ENCODE results near the gene SLC49A3.
A peak's percentile ranks its signal among the peaks of the same experiment; 100 is the strongest.
"Not testable (repeated sequence)": the region's sequence is repeated elsewhere in the genome, so short reads cannot be mapped to it uniquely, and the experiment has no call there.

The SLC49A3 gene

DNA sequence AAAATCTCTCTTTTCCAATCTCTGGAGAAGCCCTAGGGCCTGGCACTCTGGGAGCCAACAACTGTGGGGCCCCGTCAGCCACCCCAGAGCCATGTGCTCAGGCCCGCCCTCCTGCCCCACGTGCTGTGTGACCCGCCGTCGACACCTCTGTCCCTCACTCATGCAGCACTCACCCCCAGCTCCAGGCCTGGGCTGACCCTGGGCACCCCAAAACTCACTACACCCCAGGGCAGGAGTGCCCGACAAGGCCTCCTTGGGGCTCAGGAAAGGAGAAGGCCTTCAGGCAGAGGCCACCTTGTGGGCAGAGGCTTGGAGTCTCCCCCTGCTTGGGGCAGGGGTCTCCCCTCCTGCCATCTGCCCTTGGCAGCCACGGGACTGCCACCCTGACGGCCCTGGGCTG is 8.9 kb downstream of the SLC49A3 start:
- DNase-seq, result no peak

DNA sequence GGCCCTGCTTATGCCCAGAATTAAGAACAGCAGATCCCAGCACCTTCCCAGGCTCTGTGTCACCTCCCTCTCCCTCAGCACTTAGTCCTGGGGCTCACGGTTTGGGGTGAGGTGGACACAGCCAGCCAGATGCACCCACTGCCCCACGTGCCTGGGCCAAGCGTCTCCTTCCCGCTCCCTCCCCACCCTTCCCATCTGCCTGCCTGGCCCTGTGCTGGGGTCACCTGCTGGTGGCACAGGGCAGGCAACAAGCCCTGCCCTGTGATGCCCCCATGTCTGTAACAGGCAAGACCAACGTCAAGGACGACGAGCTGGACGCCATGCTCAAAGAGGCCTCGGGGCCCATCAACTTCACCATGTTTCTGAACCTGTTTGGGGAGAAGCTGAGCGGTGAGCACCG is 9.3 kb downstream of the SLC49A3 start:
- DNase-seq, result no peak

DNA sequence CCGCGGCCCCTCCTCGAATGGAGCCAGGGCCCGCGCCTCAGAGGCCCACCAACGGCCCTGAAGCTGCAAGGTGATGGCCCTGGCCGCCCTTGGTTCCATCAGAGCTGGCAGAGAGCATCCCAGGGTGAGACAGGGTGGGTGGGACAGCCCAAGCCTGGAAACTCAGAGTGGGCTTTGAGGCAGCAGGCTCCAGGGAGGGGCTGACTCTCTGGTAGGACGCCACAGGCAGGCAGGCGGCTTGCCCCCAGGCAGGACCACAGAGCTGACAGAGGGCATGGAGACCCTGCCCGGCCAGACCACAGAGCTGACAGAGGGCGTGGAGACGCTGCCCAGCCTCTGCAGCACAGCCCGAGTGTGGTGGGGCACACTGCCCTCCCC is 9.9 kb downstream of the SLC49A3 start:
- no peak for DNase-seq

DNA sequence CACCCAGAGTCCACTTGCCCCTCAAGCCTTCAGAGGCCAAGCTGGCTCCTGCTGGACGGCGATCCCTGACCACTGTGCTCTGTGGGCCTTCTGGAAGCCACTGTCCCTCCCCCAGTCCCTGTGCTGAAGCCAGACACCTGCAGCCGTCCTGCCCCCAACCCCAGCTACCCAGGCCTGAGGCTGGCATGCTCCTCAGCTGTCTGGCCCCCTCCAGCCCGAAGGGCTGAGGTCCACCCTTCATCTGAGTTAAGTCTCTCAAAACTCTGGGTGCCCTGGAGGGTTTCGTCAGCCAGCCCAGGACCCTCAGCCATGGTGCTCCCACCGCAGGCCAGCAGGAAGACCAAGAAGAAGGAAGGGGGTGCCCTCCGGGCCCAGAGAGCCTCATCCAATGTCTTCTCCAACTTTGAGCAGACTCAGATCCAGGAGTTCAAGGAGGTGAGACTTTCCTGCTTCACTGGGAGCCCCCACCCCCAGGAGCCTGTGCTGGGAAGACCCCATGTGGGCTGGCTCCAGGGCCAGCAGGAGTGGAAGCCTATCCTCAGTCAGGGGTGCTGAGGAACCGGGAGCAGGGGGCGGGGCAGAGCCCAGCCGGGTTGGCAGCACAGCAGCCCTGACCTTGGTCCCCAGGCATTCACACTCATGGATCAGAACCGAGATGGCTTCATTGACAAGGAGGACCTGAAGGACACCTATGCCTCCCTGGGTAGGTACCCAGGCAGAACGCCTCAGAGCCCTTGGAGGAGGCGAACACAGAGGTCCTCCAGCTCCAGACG is 10.4 kb downstream of the SLC49A3 start:
- DNase-seq, result no peak

DNA sequence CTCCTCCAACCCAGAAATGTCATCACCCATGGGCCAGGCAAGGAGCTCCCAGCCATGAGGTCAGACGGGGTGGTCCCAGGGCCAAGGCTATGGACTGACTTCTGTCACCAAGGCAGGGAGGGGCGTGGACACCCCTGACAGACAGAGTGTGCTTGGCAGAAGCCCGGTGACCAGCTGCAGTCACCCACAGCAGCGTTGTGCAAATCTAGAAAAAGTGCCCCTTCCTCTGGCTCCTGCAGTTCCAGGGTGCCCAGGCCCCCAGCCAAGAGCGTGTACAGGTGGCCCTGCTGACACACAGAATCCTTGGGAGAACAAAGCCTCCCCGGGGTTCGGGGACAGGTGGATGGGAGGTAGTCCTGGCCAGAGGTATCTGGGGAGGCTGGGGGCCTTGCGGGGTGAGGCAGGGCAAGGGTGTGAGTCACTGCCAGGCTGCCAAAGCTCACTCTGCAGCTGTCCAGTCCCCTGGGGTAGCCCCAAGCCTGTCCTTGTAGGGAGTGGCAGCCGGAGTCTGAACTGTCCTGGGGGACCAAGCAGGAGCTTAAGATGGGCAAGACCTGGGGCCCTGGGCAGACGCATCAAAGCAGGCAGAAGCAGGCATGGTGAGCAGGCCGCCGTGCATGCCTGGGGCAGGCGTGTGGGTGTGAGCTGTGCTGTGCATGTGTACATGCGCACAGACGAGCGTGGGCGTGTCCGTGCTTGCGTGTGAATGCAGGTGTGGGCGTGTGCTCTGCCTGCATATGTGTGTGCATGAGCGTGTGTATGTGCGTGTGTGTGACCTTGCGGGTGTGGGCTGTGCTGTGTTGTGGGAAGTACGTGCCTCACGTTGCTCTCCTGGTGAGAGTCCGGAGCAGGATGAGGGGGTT is 11.3 kb downstream of the SLC49A3 start:
- peak; percentile 63 for DNase-seq

DNA sequence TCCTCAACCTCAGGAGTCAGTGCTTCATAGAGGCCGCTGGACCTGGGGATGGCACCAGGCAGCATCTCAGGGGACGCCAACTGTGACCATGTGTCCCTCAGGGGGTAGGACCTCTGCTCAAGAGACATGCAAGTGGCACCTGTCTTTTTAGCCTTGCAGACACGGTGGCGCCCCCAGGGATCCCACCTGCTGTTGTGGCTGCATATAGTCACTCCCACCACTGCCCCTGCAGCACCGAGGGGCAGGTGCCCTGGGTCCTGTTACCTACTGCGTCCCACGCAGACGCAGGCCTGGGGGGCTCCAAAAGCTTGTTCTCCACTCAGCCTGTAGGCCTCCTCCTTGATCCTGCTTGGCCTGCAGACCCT is 12.1 kb downstream of the SLC49A3 start:
- DNase-seq, result no peak

DNA sequence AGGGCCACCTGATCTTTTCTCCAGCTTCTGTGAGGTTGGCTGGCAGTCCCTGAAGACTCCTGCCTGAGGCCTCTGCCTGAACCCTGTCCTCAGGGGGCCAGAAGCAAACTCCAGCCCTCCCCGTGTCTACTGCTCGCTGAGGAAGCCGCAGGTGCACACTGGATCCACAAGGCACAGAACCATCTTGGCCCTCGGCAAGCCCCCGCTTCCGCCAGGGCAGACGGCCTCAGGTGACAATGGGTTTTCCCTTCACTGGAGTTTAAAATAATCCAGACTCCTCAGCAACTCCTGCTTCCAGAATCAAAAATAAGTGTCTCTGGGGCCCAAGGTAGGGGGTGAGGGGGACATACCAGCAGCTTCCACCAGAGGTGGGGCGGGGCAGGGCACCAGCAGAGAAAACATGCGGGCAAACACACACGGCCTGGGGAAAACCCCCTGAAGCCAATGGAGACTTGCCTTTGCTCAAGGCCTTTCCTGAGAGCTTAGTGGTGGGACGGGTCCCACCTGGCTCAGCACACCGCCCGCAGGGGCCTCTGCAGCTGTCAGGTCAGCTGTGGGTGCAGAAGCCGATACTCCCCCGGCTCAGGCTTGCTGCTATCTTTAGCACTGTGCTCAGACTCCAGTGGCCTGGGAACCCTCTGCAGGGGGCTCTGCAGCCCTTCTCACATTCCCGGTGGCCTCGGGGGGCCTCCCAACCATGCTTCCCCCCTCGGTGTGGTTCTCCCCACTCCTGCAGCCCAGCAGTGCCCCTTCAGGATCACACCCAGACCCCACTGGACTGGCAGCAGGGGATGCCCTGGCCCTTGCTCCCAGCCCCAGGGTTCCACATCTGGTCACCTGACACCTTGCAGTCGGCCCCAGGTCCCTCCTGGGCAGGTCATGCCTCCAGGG is 12.7 kb downstream of the SLC49A3 start:
- no peak for DNase-seq

DNA sequence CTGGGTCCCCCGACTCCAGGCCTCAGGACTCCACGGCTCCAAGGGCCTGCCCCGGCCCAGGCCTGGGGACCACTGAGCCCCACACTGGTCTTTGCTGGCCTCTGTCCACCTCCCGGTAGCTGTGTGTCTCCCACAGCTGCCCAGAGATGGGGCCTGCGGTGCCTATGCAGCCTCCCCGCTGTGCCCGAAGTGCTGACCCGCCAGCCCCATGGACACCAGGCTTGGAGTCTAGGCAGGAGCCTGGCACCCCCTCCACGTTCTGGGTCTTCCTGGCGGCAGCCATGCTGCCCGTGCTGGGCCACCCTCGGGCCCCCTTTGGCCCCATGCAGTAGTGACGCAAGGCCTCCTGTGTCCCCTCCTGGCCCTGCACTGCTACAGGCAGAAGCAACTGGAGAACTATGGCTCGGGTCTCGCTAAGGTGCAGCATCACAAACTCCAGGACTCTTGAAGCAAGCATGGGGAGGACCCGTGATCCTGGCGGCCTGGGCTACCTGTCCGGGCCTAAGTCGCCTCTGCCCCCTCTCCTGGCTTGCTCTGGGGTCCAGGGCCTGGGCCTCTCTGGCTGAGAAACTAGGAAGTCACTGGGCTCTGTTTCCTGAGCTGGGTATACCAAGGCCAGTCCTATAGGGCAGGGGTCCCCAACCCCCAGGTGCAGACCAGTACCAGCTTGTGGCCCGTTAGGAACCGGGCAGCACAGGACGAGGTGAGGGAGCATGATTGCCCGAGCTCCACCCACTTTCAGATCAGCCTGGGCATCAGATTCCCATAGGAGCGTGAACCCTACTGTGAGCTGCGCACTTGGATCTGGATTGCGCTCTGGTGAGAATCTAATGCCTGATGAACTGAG is 13.7 kb downstream of the SLC49A3 start:
- DNase-seq, result no peak

DNA sequence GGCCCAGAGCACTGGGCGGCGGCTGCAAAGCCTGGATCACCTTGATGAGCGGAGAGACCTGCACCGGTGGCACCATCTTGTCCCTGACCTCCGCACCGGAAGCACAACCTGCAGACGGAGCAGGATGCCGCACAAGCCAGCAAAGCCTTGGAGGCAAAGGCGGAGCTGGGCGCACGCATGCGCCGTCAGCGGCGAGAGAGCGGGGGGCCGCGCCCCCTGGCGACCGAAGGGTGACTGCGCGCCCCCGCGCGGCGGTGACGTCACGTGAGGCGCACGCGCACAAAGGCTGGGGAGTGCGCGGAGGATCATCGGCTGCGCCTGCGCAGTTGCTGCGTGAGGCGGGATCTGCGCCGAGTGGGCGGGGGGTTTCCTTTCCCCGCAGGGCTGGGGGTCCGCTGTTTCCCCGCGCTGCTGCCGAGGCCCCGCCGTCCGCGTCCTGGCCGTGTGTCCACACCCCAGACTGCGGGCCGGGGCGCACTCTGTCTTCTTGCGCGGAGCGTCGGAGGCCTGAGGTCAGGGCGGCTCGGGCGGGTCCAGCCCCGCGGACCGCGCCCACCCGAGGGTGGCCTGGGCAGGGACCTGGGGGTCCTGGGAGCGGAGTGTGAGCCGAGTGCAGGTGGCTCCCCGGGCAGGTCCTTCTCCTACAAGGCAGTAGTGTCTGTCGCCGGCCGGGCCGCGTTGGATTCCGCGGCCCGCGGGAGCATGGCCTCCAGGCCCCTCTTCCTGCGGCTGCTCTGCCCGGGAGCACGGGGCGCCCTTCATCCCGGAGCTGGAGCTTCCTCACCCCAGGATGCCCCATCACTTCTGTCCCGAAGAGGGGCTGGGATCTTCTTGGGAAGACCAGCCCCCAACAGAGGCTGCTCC is 14.5 kb downstream of the SLC49A3 start, which contains the start of the genes ATP5ME and MYL5:
ATP5ME (minus strand) TSS at position 105 of the 864 bp plus-strand sequence; CDS start at position 76, 29 bp downstream.
MYL5 (plus strand) TSS at position 371 of the 864 bp plus-strand sequence. CDS start 3,485 bp downstream, outside the sequence.
- peak; percentile 92 for DNase-seq

DNA sequence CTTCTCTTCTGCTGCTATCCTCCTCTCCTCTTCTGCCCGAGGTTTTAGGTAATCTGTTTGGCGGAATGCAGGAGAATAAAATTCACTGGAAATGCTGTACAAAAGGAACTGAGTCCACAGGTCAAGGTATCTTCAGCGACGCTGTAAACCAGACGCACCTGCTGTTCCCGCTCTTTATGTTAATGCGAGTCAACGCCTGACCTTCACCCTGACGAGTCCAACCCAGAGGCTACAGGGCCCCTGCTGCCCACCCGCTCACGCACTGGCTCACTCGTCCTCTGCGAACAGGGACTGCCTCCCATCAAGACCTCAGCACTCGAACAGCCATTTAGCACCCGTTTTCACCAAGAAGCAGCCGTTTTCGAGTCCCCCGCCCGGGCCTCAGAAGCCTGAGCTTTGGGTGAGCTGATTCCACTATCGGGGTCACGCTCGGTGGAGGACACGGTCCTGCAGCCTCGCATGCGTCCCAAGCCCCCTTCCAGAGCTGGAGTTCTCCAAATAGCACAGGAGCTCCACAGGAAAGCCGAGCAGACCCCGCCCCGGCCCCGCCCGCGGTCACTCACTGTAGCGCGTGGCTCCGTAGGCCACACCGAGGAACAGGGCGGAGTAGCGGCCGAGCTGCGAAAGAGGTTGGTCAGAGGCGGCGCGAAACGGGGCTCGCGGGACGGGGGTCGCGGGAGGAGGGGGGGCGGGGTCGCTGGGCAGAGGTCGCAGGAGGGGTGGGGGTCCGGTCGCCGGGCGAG is 15.4 kb downstream of the SLC49A3 start:
- DNase-seq, result peak; percentile 23

DNA sequence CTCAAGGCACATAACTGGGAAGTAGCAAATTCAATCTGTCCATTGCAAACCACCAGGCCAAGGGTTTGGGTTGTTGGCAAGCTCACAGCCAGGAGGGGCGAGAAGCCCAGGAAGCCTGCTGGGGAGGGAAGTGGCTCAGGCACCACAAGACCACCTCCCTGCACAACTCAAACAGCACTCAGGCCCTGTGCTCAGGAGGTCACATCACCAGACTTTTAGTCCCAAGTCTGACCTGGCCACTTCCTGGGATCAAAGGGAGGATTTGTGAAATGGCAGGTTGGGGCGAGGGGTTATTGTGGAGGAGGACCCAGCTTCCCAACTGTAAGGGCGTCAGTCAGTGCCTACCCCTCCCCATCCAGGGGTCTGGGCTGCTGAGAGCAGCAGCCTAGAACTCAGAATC is 17.2 kb downstream of the SLC49A3 start:
- no peak for DNase-seq

DNA sequence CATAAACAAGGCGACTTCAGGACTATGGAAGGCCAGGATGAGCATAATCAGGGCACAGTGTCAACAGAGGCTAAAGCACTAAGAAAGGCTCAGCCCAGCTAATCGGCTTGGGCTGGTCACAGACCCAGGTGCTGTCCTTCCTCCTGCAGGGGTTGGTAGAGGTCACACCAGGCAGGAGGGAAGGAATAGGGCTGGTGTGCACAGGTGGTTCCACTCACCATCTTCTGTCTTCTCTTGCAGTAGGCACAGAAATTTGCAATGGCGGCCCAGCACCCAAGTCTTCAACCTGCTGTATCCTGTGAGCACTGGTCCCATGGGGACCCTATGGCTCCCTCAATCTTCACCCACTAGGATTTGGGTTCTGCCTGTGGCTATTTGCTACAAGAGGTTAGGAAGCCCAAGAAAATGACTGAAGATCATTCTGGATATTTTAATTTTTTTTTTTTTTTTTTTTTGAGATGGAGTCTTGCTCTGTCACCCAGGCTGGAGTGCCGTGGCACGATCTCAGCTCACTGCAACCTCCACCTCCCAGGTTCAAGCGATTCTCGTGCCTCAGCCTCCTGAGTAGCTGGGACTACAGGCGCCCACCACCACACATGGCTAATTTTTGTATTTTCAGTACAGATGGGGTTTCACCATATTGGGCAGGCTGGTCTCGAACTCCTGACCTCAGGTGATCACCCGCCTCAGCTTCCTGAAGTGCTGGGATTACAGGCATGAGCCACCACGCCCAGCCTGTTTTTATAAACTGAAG is 19.0 kb downstream of the SLC49A3 start:
- DNase-seq, result not testable (repeated sequence)

DNA sequence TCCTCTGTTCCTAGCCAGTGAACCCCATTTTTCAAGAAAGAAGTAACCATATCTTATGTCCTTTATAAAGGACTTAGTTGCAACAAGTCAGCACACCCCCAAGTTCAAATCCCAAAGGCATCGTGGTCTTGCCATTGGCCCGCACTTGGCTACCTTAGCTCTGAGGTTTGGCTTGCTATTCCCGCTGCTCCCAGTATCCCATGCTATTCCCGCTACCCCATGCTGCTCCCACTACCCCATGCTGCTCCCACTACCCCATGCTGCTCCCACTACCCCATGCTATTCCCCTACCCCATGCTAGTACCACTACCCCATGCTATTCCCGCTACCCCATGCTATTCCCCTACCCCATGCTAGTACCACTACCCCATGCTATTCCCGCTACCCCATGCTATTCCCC is 20.7 kb downstream of the SLC49A3 start:
- DNase-seq, result not testable (repeated sequence)

DNA sequence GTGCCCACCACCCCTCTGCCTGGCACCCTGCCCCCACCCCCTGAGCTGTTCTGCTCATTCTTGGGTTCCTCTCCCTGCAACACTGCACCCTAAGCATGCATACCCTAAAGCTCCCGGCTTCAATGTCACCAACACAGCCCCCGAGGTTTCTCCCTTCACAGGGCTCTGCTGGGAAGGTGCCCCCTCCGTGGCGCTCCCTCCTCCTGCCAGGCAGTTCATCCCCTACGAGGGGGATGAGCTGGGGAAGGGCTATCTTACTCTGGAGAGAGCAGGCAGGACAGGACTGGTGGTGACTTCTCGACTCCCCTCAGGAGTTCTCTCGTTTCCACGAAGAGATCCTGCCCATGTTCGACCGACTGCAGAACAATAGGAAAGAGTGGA is 21.4 kb downstream of the SLC49A3 start:
- DNase-seq, result no peak

DNA sequence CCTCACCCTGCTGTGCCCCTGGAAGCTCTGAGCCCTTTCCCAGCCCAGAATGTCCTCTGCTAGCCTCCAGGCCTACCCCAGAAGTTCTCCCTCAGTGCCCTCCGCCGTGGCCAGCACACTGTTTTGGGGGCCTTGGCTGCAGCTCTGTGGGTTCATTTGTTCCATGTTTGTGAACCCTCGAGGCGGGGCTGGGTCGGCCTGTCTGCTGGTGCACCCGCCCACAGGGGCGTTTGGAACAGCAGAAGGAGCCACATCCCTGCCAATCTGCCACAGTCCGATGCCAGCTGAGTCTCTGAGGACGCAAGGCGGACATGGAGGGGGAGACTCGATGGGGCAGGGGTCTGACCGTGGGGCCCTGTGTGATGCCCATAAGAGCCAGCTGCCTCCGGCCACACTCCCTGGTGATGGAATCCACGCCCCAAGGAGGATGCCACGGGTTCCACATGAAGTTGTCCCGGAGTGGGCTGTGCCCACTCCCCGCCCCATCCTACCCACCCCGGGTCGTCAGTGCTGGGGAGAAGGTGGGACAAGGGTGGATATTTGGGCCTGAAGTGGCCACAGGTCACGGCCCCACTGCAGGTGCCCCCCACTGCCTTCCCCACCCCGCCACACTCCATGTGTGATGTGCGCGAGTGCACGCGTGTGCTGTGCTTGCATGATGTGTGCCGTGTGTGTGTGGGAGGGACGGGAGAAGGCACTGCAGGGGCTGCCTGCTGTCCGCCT is 22.0 kb downstream of the SLC49A3 start:
- no peak for DNase-seq

DNA sequence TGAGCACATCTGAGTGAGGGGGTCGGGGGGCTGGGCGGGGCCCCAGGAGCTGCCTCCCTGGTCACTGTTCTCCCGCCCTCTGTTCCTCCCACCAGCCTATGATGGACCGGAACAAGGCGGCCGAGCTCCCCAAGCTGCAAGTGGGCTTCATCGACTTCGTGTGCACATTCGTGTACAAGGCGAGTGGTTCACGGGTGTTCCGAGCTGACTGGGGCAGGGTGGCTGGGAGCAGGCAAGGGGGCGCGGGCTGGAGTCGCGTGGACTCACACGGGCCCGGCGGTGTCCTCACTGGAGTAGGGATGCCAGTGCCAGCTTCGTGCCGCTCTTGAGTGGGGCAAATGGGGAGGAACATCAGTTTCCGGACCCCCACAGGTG is 22.5 kb downstream of the SLC49A3 start:
- no peak for DNase-seq

DNA sequence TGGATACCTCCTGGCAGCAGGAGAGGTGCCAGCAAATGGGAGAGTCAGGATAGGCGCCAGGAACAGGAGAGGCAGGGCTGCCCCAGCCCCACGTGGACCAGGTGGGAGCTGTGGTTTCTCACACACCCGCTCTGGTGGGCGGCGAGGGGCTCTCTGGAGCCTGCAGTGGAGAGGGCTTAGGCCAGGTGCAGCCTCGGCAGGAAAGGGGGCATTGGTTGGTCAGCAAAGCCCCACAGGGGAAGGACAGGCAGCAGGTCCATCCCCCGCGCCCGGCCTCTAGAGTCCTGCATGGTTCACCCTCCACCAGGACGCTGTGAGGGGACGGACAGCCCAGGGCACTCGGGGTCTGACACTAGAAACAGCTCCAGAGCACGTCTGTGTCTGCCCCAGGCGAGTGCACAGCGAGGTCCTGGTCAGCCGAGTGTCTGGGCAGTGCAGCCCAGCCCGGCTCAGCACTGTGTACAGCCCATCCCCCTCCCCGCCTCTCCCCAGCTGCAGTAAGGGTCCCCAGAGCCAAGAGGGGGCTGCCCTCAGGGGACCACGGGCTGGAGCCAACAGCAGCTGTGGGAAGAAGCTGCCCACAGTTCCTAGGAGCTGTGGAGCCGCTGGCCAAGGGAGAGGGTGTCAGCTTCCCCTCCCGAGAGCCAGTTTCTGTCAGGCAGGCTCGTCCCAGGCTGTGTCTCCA is 23.1 kb downstream of the SLC49A3 start:
- DNase-seq, result no peak

DNA sequence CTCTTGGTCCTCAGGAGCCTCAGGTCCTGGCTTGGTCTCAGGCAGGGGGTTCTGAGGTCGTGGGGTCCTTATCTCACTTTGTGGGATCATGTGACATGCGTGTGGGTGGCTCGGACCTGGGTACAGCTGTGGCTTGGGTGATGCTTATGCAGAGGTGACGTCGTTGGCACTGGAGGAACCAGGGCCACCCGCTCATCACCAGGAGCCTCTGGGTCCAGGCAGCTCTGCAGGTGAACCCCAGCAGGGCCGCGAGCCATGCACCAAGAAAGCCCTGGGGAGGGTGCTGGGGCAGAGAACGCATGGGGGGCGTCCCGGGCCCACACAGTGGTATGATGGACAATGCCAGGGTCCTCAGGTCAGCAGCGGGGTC is 23.6 kb downstream of the SLC49A3 start:
- DNase-seq, result no peak
